ENCODE results near the gene ATG7.
A peak's percentile ranks its signal among the peaks of the same experiment; 100 is the strongest.

Gene ATG7

DNA sequence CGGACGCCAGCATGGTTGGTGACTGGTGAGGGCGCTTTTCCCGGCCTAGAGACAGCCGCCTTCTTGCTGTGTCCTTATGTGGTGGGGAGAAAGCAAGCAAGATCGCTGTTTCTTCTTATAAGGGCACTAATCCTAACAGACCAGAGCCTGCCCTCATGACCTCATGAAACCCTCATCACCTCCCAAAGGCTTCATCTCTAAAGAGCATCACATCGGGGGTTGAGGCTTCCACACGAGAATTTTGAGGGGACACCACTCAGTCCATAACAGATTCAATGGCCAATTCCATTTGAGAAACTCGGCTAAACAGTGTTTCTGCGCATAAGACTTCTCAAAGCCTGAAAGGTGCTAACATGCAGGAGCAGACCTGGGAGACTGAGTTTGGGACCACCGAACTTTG is 317.5 kb downstream of the ATG7 start:
- no peak overlapping the region for H3K4me2 ChIP-seq (ENCODE audit: insufficient read depth, low read length, poor library complexity, severe bottlenecking)
- H3K23ac ChIP-seq (ENCODE audit: low read depth, low read length, poor library complexity), result no peak overlapping the region
- H3K27ac ChIP-seq (replicated peaks; ENCODE audit: low read length), result no peak overlapping the region
- no peak overlapping the region for H2AFZ ChIP-seq (ENCODE audit: low read length)
- peaks cover 49 to 51% of the 10 kb centered on the region in 2 donors for H3K4me1 ChIP-seq (ENCODE audit: control insufficient read depth in 2 of 2, insufficient read depth in 1 of 2, low read depth in 1 of 2, low read length in 2 of 2)
- H2BK15ac ChIP-seq (ENCODE audit: low read length), result no peak overlapping the region
- H3K4me3 ChIP-seq (ENCODE audit: low read length in 2 of 2), result no peak overlapping the region
- H4K91ac ChIP-seq (ENCODE audit: low read depth, low read length, poor library complexity), result no peak overlapping the region
- no peak overlapping the region for H3K14ac ChIP-seq (ENCODE audit: low read length)
- H3K79me1 ChIP-seq (ENCODE audit: low read depth, low read length), result peaks cover 6% of the 10 kb centered on the region
- no peak overlapping the region for H2AK5ac ChIP-seq (ENCODE audit: low read depth, low read length)
- no peaks in the 10 kb centered on the region for H3K27me3 ChIP-seq (ENCODE audit: control insufficient read depth in 3 of 3, insufficient read depth in 3 of 3, low read depth in 1 of 3, low read length in 3 of 3)
- no peak overlapping the region for H3K4ac ChIP-seq (ENCODE audit: low read length)
- no peak overlapping the region for H3K9ac ChIP-seq (ENCODE audit: low read depth, low read length, poor library complexity)
- no peak overlapping the region for H4K8ac ChIP-seq (ENCODE audit: low read depth, low read length)
- H2BK12ac ChIP-seq (ENCODE audit: low read length), result no peak overlapping the region
- DNase-seq (ENCODE audit: low spot score), result no peak
- H3K9me3 ChIP-seq (replicated peaks in 1 of 2; ENCODE audit: control insufficient read depth in 2 of 2, insufficient read depth in 1 of 2, low read depth in 1 of 2, low read length in 2 of 2), result peaks cover 0 to 2% of the 10 kb centered on the region in 2 donors
- no CpG with 5 or more reads among the region's 11 CpGs for WGBS, 2 donors (ENCODE audit: extremely low coverage in 2 of 2, insufficient read length in 2 of 2, insufficient replicate concordance in 1 of 2)
- peaks cover 3 to 54% of the 10 kb centered on the region in 2 donors for H3K36me3 ChIP-seq (replicated peaks in 1 of 2; ENCODE audit: control insufficient read depth in 2 of 2, insufficient read depth in 2 of 2, low read length in 2 of 2)
- H3K18ac ChIP-seq (ENCODE audit: low read length), result no peak overlapping the region
- no peak overlapping the region for H2BK120ac ChIP-seq (ENCODE audit: low read depth, low read length)
- no peak overlapping the region for H2BK5ac ChIP-seq (ENCODE audit: low read length)

DNA sequence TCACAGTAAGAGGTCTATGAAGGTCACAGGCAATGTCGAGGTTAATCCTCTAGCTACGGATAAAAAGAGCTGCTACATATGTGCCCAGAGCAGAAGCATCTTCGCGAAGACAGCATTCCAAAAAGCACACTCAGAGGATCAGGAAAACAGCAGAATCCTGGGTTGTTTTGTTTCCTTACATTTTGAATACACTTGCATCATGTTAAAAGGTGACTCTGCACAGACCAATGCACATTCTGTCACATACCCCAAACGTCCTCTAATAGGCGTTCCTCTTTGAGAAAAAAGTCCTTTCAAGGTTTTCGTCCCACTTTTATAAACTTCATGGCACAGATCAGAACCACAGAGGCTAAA is 318.8 kb downstream of the ATG7 start:
- WGBS, 2 donors (ENCODE audit: extremely low coverage in 2 of 2, insufficient read length in 2 of 2, insufficient replicate concordance in 1 of 2), result no CpG with 5 or more reads among the region's 7 CpGs
- no peaks in the 10 kb centered on the region for H3K27me3 ChIP-seq (ENCODE audit: control insufficient read depth in 3 of 3, insufficient read depth in 3 of 3, low read depth in 1 of 3, low read length in 3 of 3)
- no peak overlapping the region for H2BK12ac ChIP-seq (ENCODE audit: low read length)
- H3K79me1 ChIP-seq (ENCODE audit: low read depth, low read length), result peaks cover 6% of the 10 kb centered on the region
- H3K18ac ChIP-seq (ENCODE audit: low read length), result no peak overlapping the region
- no peak overlapping the region for H2BK5ac ChIP-seq (ENCODE audit: low read length)
- peak overlapping the region in 1 of 2 donors; percentile 5 for H3K4me3 ChIP-seq (ENCODE audit: low read length in 2 of 2)
- no peak for DNase-seq (ENCODE audit: low spot score)
- H3K23ac ChIP-seq (ENCODE audit: low read depth, low read length, poor library complexity), result no peak overlapping the region
- H3K14ac ChIP-seq (ENCODE audit: low read length), result no peak overlapping the region
- no peak overlapping the region for H2AK5ac ChIP-seq (ENCODE audit: low read depth, low read length)
- H2BK15ac ChIP-seq (ENCODE audit: low read length), result no peak overlapping the region
- H2BK120ac ChIP-seq (ENCODE audit: low read depth, low read length), result no peak overlapping the region
- H3K9ac ChIP-seq (ENCODE audit: low read depth, low read length, poor library complexity), result no peak overlapping the region
- no peak overlapping the region for H4K91ac ChIP-seq (ENCODE audit: low read depth, low read length, poor library complexity)
- no peak overlapping the region for H4K8ac ChIP-seq (ENCODE audit: low read depth, low read length)
- H3K4me1 ChIP-seq (ENCODE audit: control insufficient read depth in 2 of 2, insufficient read depth in 1 of 2, low read depth in 1 of 2, low read length in 2 of 2), result peaks cover 47 to 49% of the 10 kb centered on the region in 2 donors
- H3K4me2 ChIP-seq (ENCODE audit: insufficient read depth, low read length, poor library complexity, severe bottlenecking), result peak overlapping the region; percentile 36
- H2AFZ ChIP-seq (ENCODE audit: low read length), result peak overlapping the region; percentile 23
- peaks cover 3 to 53% of the 10 kb centered on the region in 2 donors for H3K36me3 ChIP-seq (replicated peaks in 1 of 2; ENCODE audit: control insufficient read depth in 2 of 2, insufficient read depth in 2 of 2, low read length in 2 of 2)
- peak overlapping the region; percentile 85 for H3K27ac ChIP-seq (replicated peaks; ENCODE audit: low read length)
- H3K9me3 ChIP-seq (replicated peaks in 1 of 2; ENCODE audit: control insufficient read depth in 2 of 2, insufficient read depth in 1 of 2, low read depth in 1 of 2, low read length in 2 of 2), result peaks cover 0 to 4% of the 10 kb centered on the region in 2 donors
- no peak overlapping the region for H3K4ac ChIP-seq (ENCODE audit: low read length)

DNA sequence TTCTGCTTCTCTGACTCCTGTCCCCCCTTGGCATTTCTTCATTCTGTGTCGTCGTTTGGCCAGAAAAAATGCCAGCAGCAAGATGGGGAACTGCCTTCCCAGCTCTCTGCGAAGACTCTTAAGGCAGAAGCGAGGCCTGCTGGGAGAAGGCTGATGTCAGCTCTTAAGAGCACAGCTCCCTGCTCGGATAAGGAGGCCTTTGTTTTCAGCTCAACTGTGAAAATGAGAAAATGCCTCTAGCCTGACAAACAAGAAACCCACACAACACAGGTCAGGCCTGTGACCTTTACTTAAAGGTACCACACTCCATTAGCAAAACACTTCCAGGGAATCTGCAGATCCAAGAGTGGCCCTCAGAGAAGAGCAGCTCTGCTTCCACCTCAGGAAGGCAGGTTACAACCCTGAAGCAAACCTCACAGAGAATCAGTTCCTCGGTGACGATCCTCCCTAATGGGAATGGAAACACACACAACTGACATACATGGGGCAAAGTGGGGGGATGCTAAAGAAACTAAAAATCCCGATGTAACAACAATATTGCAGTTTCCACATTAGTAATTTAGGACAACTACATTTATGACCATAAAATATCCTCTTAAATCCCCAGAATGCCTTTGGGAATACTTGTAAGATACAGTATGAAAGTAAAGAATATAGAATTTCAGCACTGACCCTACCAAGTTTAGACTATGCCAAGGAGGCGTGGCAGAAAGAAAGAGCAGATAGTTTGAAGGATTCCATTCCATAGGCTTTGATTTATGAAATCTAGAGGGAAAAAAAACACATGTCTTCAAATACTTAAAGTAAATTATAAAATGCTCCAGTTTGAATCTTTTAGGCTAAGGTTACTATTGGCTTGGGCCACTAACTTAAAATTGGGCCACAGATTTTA is 319.4 kb downstream of the ATG7 start:
- H2AFZ ChIP-seq (ENCODE audit: low read length), result peak overlapping the region; percentile 23
- H3K79me1 ChIP-seq (ENCODE audit: low read depth, low read length), result peaks cover 6% of the 10 kb centered on the region
- no peak overlapping the region for H2BK5ac ChIP-seq (ENCODE audit: low read length)
- no peak overlapping the region for H4K91ac ChIP-seq (ENCODE audit: low read depth, low read length, poor library complexity)
- H3K4me1 ChIP-seq (ENCODE audit: control insufficient read depth in 2 of 2, insufficient read depth in 1 of 2, low read depth in 1 of 2, low read length in 2 of 2), result peaks cover 47 to 49% of the 10 kb centered on the region in 2 donors
- no CpG with 5 or more reads among the region's 9 CpGs for WGBS, 2 donors (ENCODE audit: extremely low coverage in 2 of 2, insufficient read length in 2 of 2, insufficient replicate concordance in 1 of 2)
- no peak overlapping the region for H2AK5ac ChIP-seq (ENCODE audit: low read depth, low read length)
- no peak overlapping the region for H2BK120ac ChIP-seq (ENCODE audit: low read depth, low read length)
- H3K27ac ChIP-seq (replicated peaks; ENCODE audit: low read length), result peak overlapping the region; percentile 92
- H2BK12ac ChIP-seq (ENCODE audit: low read length), result no peak overlapping the region
- peak overlapping the region in 1 of 2 donors; percentile 5 for H3K4me3 ChIP-seq (ENCODE audit: low read length in 2 of 2)
- H4K8ac ChIP-seq (ENCODE audit: low read depth, low read length), result no peak overlapping the region
- no peak overlapping the region for H3K4ac ChIP-seq (ENCODE audit: low read length)
- no peaks in the 10 kb centered on the region for H3K27me3 ChIP-seq (ENCODE audit: control insufficient read depth in 3 of 3, insufficient read depth in 3 of 3, low read depth in 1 of 3, low read length in 3 of 3)
- H3K9ac ChIP-seq (ENCODE audit: low read depth, low read length, poor library complexity), result no peak overlapping the region
- H3K9me3 ChIP-seq (replicated peaks in 1 of 2; ENCODE audit: control insufficient read depth in 2 of 2, insufficient read depth in 1 of 2, low read depth in 1 of 2, low read length in 2 of 2), result peaks cover 0 to 8% of the 10 kb centered on the region in 2 donors
- H3K36me3 ChIP-seq (replicated peaks in 1 of 2; ENCODE audit: control insufficient read depth in 2 of 2, insufficient read depth in 2 of 2, low read length in 2 of 2), result peaks cover 3 to 53% of the 10 kb centered on the region in 2 donors
- H3K4me2 ChIP-seq (ENCODE audit: insufficient read depth, low read length, poor library complexity, severe bottlenecking), result peak overlapping the region; percentile 36
- H3K18ac ChIP-seq (ENCODE audit: low read length), result no peak overlapping the region
- H2BK15ac ChIP-seq (ENCODE audit: low read length), result no peak overlapping the region
- no peak overlapping the region for H3K14ac ChIP-seq (ENCODE audit: low read length)
- DNase-seq (ENCODE audit: low spot score), result peak; percentile 90
- H3K23ac ChIP-seq (ENCODE audit: low read depth, low read length, poor library complexity), result no peak overlapping the region

DNA sequence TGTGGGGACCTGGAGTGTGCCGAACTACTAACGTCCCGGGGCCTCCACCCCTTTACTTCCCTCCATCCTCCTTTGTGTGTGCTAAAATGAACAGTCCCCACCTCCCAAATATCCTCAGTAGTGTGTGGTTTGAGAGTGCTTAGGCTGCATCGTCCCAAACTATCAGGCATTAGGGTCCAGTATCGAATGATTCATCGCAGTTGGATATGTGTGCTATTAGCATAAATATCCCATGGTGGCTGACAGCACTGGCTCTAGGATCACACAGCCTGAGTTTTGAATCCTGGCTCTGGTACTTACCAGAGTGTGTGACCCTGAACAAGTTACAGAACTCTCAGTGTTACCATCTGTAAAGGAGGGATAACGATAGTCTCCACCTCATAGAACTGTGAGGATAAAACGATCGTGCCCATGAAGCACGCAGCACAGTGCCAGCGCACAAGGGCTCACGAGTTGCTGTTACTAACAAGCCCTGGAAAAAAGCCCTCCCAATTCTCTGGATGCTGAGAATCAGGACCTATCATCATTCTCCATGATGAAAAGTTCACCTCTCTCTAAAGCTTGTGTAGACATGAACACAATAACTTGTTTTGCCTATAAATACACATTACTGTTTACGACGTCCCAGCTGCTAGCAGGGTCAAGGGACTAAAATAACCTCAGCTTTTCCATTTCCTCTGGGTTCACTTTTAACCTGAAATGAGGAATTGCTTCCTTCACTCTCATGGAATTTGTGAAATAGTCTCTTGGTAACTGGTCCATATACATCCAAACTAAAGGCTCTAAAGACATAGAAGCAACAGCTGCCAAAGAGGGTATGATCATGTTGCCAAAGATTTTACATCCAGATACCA is 320.5 kb downstream of the ATG7 start:
- Histone ChIP-seq H3K79me1 (ENCODE audit: low read depth, low read length) (peaks cover 4% of the 10 kb centered on the region), H3K4me3 (ENCODE audit: low read length in 2 of 2) (no peak overlapping the region), H2AK5ac (ENCODE audit: low read depth, low read length) (no peak overlapping the region), H3K36me3 (replicated peaks in 1 of 2; ENCODE audit: control insufficient read depth in 2 of 2, insufficient read depth in 2 of 2, low read length in 2 of 2) (peaks cover 5 to 53% of the 10 kb centered on the region in 2 donors), H4K91ac (ENCODE audit: low read depth, low read length, poor library complexity) (no peak overlapping the region), H3K14ac (ENCODE audit: low read length) (no peak overlapping the region), H2BK15ac (ENCODE audit: low read length) (no peak overlapping the region), H3K4ac (ENCODE audit: low read length) (no peak overlapping the region), H3K23ac (ENCODE audit: low read depth, low read length, poor library complexity) (no peak overlapping the region), H4K8ac (ENCODE audit: low read depth, low read length) (no peak overlapping the region), H3K4me2 (ENCODE audit: insufficient read depth, low read length, poor library complexity, severe bottlenecking) (no peak overlapping the region), H3K27ac (replicated peaks; ENCODE audit: low read length) (peak overlapping the region; percentile 92), H2AFZ (ENCODE audit: low read length) (no peak overlapping the region), H3K9me3 (replicated peaks in 1 of 2; ENCODE audit: control insufficient read depth in 2 of 2, insufficient read depth in 1 of 2, low read depth in 1 of 2, low read length in 2 of 2) (peaks cover 0 to 9% of the 10 kb centered on the region in 2 donors), H3K18ac (ENCODE audit: low read length) (peak overlapping the region; percentile 67), H3K4me1 (ENCODE audit: control insufficient read depth in 2 of 2, insufficient read depth in 1 of 2, low read depth in 1 of 2, low read length in 2 of 2) (peaks cover 47 to 49% of the 10 kb centered on the region in 2 donors), H2BK120ac (ENCODE audit: low read depth, low read length) (no peak overlapping the region), H3K27me3 (ENCODE audit: control insufficient read depth in 3 of 3, insufficient read depth in 3 of 3, low read depth in 1 of 3, low read length in 3 of 3) (no peaks in the 10 kb centered on the region), H2BK5ac (ENCODE audit: low read length) (no peak overlapping the region), H2BK12ac (ENCODE audit: low read length) (no peak overlapping the region), H3K9ac (ENCODE audit: low read depth, low read length, poor library complexity) (no peak overlapping the region)
- WGBS, 2 donors (ENCODE audit: extremely low coverage in 2 of 2, insufficient read length in 2 of 2, insufficient replicate concordance in 1 of 2), result no CpG with 5 or more reads among the region's 14 CpGs
- no peak for DNase-seq (ENCODE audit: low spot score)
